ENCODE data around the gene HAND1. TPM values are rescaled to one million over a fixed set of nuclear protein-coding genes. Genes with fewer than 3 reads are reported as not detected.
A peak's percentile ranks its signal among the peaks of the same experiment; 100 is the strongest.

Gene HAND1
- total RNA-seq, 2 donors from 2014 or later = not detected

- Mint-ChIP-seq H3K4me3 (no peak overlapping the region), H3K36me3 (ENCODE audit: low read depth) (no peaks in the 10 kb centered on the region), H3K27ac (no peak overlapping the region), H3K27me3 (peaks cover 20% of the 10 kb centered on the region), H3K4me1 (peaks cover 10% of the 10 kb centered on the region), H3K9me3 (no peaks in the 10 kb centered on the region)
- peak; percentile 67 for ATAC-seq (replicated peaks)
Measured at GRCh38 chr5:154514331-154514730, 36.3 kb upstream of the HAND1 start.

GRCh38 chr5:154513669-154514084 is 35.6 kb upstream of the HAND1 start:
- Mint-ChIP-seq H3K27ac (no peak overlapping the region), H3K4me1 (peaks cover 10% of the 10 kb centered on the region), H3K4me3 (no peak overlapping the region), H3K9me3 (no peaks in the 10 kb centered on the region), H3K36me3 (ENCODE audit: low read depth) (no peaks in the 10 kb centered on the region), H3K27me3 (peaks cover 24% of the 10 kb centered on the region)
- ATAC-seq (replicated peaks) = peak; percentile 49

DNA sequence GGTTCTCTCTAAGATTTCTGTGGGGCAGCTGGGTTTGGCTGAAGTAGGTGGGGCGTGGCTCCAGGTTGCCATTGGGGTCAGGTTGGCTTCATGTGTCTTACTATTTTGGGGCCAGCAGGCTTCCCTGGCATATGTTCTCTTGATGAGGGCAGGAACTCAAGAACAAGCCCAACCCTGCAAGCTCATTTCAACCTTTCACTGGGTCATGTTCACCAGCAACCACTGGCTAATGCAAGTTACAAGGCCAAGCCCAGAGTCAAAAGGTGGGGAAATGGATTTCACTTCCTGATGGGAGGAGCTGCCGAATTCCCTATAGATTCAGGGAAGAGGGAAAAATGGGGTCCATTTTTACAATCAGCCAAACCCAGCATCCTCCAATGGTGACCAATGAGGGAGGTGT is 34.0 kb upstream of the HAND1 start:
- Mint-ChIP-seq H3K9me3 (no peaks in the 10 kb centered on the region), H3K36me3 (ENCODE audit: low read depth) (no peaks in the 10 kb centered on the region), H3K27me3 (peaks cover 28% of the 10 kb centered on the region), H3K27ac (no peak overlapping the region), H3K4me1 (peaks cover 10% of the 10 kb centered on the region), H3K4me3 (no peak overlapping the region)
- no peak for ATAC-seq (replicated peaks)

- Mint-ChIP-seq H3K27me3 (peaks cover 31% of the 10 kb centered on the region), H3K4me1 (peaks cover 10% of the 10 kb centered on the region)
Measured at GRCh38 chr5:154509784-154510555, 31.9 kb upstream of the HAND1 start.

GRCh38 chr5:154508114-154508513 is 30.1 kb upstream of the HAND1 start:
- no peaks in the 10 kb centered on the region for H3K9me3 Mint-ChIP-seq
- peaks cover 19% of the 10 kb centered on the region for H3K27me3 Mint-ChIP-seq
- no peaks in the 10 kb centered on the region for H3K36me3 Mint-ChIP-seq (ENCODE audit: low read depth)
- H3K4me1 Mint-ChIP-seq = no peaks in the 10 kb centered on the region
- ATAC-seq (replicated peaks) = no peak
- H3K27ac Mint-ChIP-seq = no peak overlapping the region
- no peak overlapping the region for H3K4me3 Mint-ChIP-seq

More at GRCh38 chr5:154509784-154510555, 31.9 kb upstream of the HAND1 start:
- H3K27ac Mint-ChIP-seq = no peak overlapping the region
- no peak for ATAC-seq (replicated peaks)
- no peaks in the 10 kb centered on the region for H3K9me3 Mint-ChIP-seq
- H3K36me3 Mint-ChIP-seq (ENCODE audit: low read depth) = no peaks in the 10 kb centered on the region
- no peak overlapping the region for H3K4me3 Mint-ChIP-seq

- ATAC-seq (replicated peaks) = no peak
- Mint-ChIP-seq H3K4me1 (no peaks in the 10 kb centered on the region), H3K27ac (no peak overlapping the region), H3K36me3 (ENCODE audit: low read depth) (no peaks in the 10 kb centered on the region), H3K9me3 (no peaks in the 10 kb centered on the region), H3K27me3 (peaks cover 27% of the 10 kb centered on the region), H3K4me3 (no peak overlapping the region)
Measured at GRCh38 chr5:154506716-154507080, 28.7 kb upstream of the HAND1 start.

GRCh38 chr5:154506049-154506715 is 28.2 kb upstream of the HAND1 start:
- Mint-ChIP-seq H3K4me3 (no peak overlapping the region), H3K4me1 (no peaks in the 10 kb centered on the region), H3K27ac (no peak overlapping the region), H3K36me3 (ENCODE audit: low read depth) (no peaks in the 10 kb centered on the region), H3K27me3 (peaks cover 29% of the 10 kb centered on the region), H3K9me3 (no peaks in the 10 kb centered on the region)
- no peak for ATAC-seq (replicated peaks)

DNA sequence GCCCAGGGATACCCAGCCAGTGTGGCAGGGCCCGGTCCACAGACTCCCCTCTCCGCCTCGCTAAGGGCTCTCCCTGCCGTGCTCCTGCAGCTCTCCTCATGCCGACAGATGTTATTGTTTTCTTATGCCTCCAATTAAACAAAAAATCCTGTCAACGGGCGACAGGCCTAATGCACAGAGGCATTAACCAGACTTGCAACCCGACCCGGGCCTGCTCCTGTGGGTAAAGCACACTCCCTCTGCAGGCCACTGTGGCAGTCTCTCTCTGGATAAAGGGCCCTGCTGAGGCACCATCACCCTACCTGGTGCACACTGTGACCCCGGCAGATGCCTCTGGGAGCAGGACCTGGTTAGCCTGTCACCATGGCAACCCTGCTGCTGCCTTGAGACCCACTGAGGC is 27.5 kb upstream of the HAND1 start:
- H3K9me3 Mint-ChIP-seq = no peaks in the 10 kb centered on the region
- H3K27ac Mint-ChIP-seq = no peak overlapping the region
- peaks cover 31% of the 10 kb centered on the region for H3K27me3 Mint-ChIP-seq

GRCh38 chr5:154503698-154504039 is 25.6 kb upstream of the HAND1 start:
- Mint-ChIP-seq H3K4me3 (no peak overlapping the region), H3K9me3 (no peaks in the 10 kb centered on the region), H3K4me1 (no peaks in the 10 kb centered on the region), H3K27ac (no peak overlapping the region), H3K27me3 (peaks cover 21% of the 10 kb centered on the region), H3K36me3 (ENCODE audit: low read depth) (no peaks in the 10 kb centered on the region)
- no peak for ATAC-seq (replicated peaks)

More for the DNA sequence above, 27.5 kb upstream of the HAND1 start:
- no peaks in the 10 kb centered on the region for H3K36me3 Mint-ChIP-seq (ENCODE audit: low read depth)
- ATAC-seq (replicated peaks) = no peak
- no peaks in the 10 kb centered on the region for H3K4me1 Mint-ChIP-seq
- no peak overlapping the region for H3K4me3 Mint-ChIP-seq

DNA sequence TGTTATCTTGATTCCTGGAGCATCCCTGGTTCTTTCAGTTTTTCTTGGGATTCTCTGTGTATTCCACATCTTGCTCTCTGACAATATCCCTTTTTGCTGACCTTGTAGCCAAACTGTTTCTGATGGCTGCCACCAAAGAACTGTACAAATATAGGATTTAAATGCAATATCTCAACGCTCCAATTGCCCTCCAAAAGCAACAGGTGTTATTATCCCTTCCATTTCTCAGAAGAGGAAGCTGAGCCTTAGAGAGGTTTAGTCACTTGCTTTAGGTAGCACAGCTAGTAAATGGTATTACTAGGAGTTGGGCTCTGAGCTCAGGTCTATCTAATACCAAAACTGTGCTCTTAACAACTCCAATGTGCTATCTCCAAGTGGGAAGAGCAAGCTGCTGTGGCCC is 24.2 kb upstream of the HAND1 start:
- Mint-ChIP-seq H3K4me1 (no peaks in the 10 kb centered on the region), H3K27ac (no peak overlapping the region), H3K36me3 (ENCODE audit: low read depth) (no peaks in the 10 kb centered on the region), H3K4me3 (no peak overlapping the region), H3K9me3 (no peaks in the 10 kb centered on the region), H3K27me3 (peaks cover 21% of the 10 kb centered on the region)
- ATAC-seq (replicated peaks) = no peak

DNA sequence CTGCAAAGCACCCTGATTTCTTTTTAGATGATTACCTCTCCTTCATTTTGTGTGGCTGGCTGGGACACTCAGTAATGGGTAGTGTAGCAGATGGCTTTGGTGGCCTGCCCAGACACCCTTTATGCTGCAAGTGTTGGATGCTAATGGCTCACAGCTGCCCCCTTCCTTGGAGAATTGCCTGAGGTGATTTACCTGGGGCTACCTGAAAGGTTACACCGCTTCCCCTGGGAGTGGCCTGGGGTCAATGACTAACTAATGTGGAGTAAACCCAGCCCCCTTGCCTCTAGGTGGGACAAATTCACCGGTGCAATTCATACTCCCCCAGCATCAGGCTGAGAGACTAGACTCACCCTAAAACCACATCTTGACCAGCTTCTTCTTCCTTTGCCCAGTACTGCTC is 23.5 kb upstream of the HAND1 start:
- H3K27me3 Mint-ChIP-seq = peaks cover 20% of the 10 kb centered on the region
- no peaks in the 10 kb centered on the region for H3K9me3 Mint-ChIP-seq
- no peak overlapping the region for H3K4me3 Mint-ChIP-seq
- H3K27ac Mint-ChIP-seq = no peak overlapping the region
- H3K36me3 Mint-ChIP-seq (ENCODE audit: low read depth) = no peaks in the 10 kb centered on the region
- no peaks in the 10 kb centered on the region for H3K4me1 Mint-ChIP-seq
- no peak for ATAC-seq (replicated peaks)

GRCh38 chr5:154498994-154499393 is 21.0 kb upstream of the HAND1 start:
- H3K4me3 Mint-ChIP-seq = no peak overlapping the region
- peaks cover 34% of the 10 kb centered on the region for H3K27me3 Mint-ChIP-seq
- H3K9me3 Mint-ChIP-seq = no peaks in the 10 kb centered on the region
- ATAC-seq (replicated peaks) = no peak
- H3K36me3 Mint-ChIP-seq (ENCODE audit: low read depth) = no peaks in the 10 kb centered on the region
- no peak overlapping the region for H3K27ac Mint-ChIP-seq
- no peaks in the 10 kb centered on the region for H3K4me1 Mint-ChIP-seq

GRCh38 chr5:154498591-154498990 is 20.6 kb upstream of the HAND1 start:
- no peak overlapping the region for H3K27ac Mint-ChIP-seq
- H3K4me3 Mint-ChIP-seq = no peak overlapping the region
- ATAC-seq (replicated peaks) = no peak
- H3K36me3 Mint-ChIP-seq (ENCODE audit: low read depth) = no peaks in the 10 kb centered on the region
- peaks cover 38% of the 10 kb centered on the region for H3K27me3 Mint-ChIP-seq
- H3K4me1 Mint-ChIP-seq = no peaks in the 10 kb centered on the region
- H3K9me3 Mint-ChIP-seq = no peaks in the 10 kb centered on the region

DNA sequence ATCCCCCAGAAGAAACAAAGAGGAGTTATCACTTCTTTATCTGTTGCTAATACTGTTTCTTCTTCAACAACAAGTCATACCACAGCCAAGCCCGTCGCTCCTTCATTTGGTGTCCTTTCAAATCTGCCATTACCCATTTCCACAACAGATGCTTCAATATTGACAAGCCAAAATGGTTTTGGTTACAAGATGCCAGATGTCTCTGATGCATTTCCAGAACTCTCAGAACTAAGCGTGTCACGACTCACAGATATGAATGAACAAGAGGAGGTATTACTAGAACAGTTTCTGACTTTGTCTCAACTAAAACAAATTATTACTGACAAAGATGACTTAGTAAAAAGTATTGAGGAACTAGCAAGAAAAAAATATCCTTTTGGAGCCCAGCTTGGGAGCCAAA is 16.0 kb upstream of the HAND1 start:
- no peak for ATAC-seq (replicated peaks)
- peaks cover 42% of the 10 kb centered on the region for H3K27me3 Mint-ChIP-seq

GRCh38 chr5:154493274-154493673 is 15.2 kb upstream of the HAND1 start:
- Mint-ChIP-seq H3K4me1 (no peaks in the 10 kb centered on the region), H3K36me3 (ENCODE audit: low read depth) (no peaks in the 10 kb centered on the region), H3K9me3 (no peaks in the 10 kb centered on the region), H3K27me3 (peaks cover 40% of the 10 kb centered on the region), H3K27ac (no peak overlapping the region), H3K4me3 (no peak overlapping the region)
- ATAC-seq (replicated peaks) = no peak

More for the DNA sequence above, 16.0 kb upstream of the HAND1 start:
- Mint-ChIP-seq H3K9me3 (no peaks in the 10 kb centered on the region), H3K27ac (no peak overlapping the region), H3K4me1 (no peaks in the 10 kb centered on the region), H3K36me3 (ENCODE audit: low read depth) (no peaks in the 10 kb centered on the region), H3K4me3 (no peak overlapping the region)
